IPS DF 6.9 (cell line): ENCODE data around the gene CRABP1.

ENCODE experiments used
- DNase-seq: peaks from one replicate; pipeline ENCODE4 v3.0.0-alpha.2; 2013; ENCODE audit warnings: low read depth, low spot score
- H3K27ac ChIP-seq: one replicate; pipeline ENCODE4 v1.5.1; 2013; ENCODE audit warnings: low read length, control low read depth
- H3K27me3 ChIP-seq: 2 replicates; pipeline ENCODE4 v1.6.1; 2013; ENCODE audit warnings: mild to moderate bottlenecking, low read length; ENCODE audit not compliant: control insufficient read depth, insufficient read depth
- H3K36me3 ChIP-seq: 2 replicates; pipeline ENCODE4 v1.6.1; 2013; ENCODE audit warnings: low read length; ENCODE audit not compliant: control insufficient read depth, insufficient read depth
- H3K4me1 ChIP-seq: 2 replicates; pipeline ENCODE4 v1.6.1; 2013; ENCODE audit warnings: low read length; ENCODE audit not compliant: control insufficient read depth, insufficient read depth
- H3K4me3 ChIP-seq: 2 replicates; pipeline ENCODE4 v1.5.1; 2013; ENCODE audit warnings: mild to moderate bottlenecking, low read length
- H3K9me3 ChIP-seq: 2 replicates; pipeline ENCODE4 v1.6.1; 2013; ENCODE audit warnings: low read length, inconsistent platforms; ENCODE audit not compliant: control insufficient read depth, insufficient read depth
- WGBS: extraction: QIAGEN DNeasy Blood & Tissue Kit; methylation state at CpG from one replicate; pipeline ENCODE4 v1.1.7; 2013; ENCODE audit warnings: mixed read lengths, missing lambda C conversion rate; ENCODE audit not compliant: insufficient read length, insufficient coverage; 5-methylcytosine and 5-hydroxymethylcytosine counted together

CRABP1 gene

DNA sequence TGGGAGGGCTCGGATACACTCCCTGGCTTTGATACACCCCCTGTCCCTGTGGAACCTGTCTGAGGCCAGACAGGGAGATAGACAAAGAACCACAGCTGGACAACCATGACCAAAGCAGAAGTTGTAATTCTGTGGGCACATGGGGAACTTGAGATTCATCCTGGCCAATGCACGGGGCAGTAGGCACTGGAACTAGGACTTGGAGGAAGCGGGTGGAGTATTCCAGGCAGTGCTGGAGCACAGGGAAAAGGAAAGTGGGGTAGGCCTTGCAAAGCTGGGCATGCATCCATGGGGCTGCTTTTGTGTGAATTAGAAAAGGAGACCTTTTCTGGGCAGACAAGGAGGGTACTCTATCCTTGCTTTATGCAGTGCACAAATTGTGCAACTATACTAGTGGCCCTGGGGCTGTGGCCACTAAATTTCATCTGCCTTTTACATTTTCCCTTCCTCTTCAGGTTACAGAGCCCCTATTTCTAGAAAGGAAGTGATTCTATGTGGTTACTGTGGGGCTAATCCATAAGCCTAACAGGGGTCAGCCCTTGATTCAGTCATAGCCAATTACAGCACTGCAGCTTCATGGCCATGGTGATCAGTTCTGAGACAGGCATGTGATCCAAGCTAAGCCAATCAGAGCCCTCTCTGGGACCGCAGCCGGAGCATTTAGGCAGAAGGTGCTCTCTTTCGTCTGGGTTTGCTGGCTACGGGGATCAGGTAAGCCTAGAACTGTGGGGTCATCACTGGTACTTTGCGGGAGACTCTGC lies 21.0 kb downstream of the CRABP1 start:
- no peak overlapping the region for H3K27ac ChIP-seq

DNA sequence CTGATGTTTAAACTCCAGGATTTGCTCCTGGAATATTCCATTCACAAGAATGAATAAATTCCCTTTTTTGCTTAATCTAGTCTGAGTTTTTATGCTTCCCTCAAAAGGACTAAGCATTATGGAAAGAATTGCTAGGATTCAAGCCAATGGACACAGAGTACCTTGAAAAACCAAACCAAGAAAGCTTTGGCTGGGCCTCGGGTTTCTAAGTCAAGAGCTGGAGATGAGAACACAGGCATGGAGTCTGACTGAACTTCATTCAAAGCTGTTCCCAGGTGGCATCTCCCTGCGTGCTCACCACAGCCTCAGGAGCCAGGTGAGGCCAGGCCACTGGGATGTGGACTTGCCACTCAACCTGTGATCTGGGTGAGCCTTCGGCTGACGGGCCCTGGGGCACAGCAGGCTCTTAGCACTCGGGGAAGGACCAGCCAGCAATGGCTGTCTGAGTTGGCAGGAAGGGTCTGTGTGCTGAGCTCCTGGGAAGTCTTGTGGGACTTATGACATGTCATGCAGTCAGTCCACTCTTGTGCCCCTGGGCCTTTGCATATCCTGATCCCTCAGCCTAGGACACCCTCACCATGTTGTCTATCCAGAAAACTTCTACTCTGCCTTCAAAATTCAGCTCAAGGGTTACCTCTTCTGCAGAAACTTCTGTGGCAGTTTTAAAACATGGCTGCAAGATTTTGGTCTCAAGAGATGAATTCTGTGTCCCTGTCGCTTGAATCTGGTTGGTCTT lies 21.8 kb downstream of the CRABP1 start:
- Histone ChIP-seq H3K4me3 (no peak overlapping the region), H3K27ac (no peak overlapping the region), H3K36me3 (no peaks in the 10 kb centered on the region), H3K4me1 (peaks cover 3% of the 10 kb centered on the region), H3K9me3 (no peaks in the 10 kb centered on the region), H3K27me3 (no peaks in the 10 kb centered on the region)
- WGBS, result no CpG with 5 or more reads among the region's 6 CpGs
- no peak for DNase-seq

More for the DNA sequence above, 21.0 kb downstream of the CRABP1 start:
- no peak overlapping the region for H3K4me3 ChIP-seq
- no peak for DNase-seq
- no CpG with 5 or more reads among the region's 8 CpGs for WGBS
- H3K9me3 ChIP-seq, result no peaks in the 10 kb centered on the region
- H3K4me1 ChIP-seq, result peaks cover 3% of the 10 kb centered on the region
- no peaks in the 10 kb centered on the region for H3K36me3 ChIP-seq
- no peaks in the 10 kb centered on the region for H3K27me3 ChIP-seq

DNA sequence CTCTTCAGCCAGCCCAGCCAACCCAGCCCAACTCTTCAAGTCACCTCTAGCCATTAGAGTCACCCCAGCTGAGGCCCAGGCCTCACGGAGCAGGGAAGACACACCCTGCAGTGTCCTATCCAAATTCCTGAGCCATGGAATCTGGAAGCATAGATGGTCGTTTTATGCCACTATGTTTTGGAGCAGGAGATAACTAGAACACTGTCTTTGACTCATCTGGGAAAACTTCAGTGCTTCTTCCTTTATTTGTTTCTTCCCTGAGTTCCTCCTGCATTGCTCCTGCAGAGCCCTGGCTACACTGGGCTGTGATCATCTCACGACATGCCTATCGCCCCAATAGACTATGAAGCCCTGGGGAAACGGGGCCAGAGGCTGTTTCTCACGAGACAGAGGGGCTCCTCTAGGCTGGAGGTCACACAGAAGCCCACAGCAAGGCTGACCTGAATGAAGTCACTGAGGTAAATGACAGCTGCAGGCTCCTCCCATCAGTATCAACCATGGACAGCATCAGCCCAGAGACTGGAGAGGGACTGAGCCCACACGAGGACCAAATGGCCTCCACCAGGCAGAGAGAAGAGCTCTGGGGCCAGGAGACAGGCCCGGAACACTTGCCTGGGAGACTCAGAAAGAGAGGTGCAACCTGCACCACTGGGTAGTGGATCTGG lies 22.7 kb downstream of the CRABP1 start:
- no CpG with 5 or more reads among the region's 8 CpGs for WGBS

DNA sequence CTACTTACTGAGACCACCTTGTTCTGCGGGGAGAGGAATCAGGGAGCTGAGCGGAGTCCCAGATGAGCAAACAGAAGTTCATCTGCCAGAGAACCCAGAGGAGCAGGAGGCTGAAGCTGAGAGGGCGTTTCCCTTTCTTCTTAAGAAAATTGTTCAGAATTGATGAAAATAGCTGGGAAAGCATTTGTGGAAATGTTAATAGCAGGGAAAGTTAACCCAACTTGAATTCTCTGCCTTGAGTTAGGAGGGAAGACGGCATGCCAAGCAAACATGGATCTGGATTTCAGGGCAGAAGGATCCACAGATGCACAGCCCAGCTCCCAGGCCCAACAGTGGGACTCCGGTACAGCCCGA lies 23.2 kb downstream of the CRABP1 start:
- WGBS, result no CpG with 5 or more reads among the region's 6 CpGs
- Histone ChIP-seq H3K27ac (no peak overlapping the region), H3K36me3 (no peaks in the 10 kb centered on the region), H3K27me3 (no peaks in the 10 kb centered on the region), H3K4me1 (no peaks in the 10 kb centered on the region; the same call in 1 of the 2 replicates), H3K9me3 (no peaks in the 10 kb centered on the region), H3K4me3 (no peak overlapping the region)
- no peak for DNase-seq

More for the DNA sequence above, 22.7 kb downstream of the CRABP1 start:
- H3K9me3 ChIP-seq, result no peaks in the 10 kb centered on the region
- H3K27me3 ChIP-seq, result no peaks in the 10 kb centered on the region
- no peak overlapping the region for H3K27ac ChIP-seq
- H3K36me3 ChIP-seq, result no peaks in the 10 kb centered on the region
- no peak overlapping the region for H3K4me3 ChIP-seq
- no peak for DNase-seq
- H3K4me1 ChIP-seq, result peaks cover 1% of the 10 kb centered on the region

DNA sequence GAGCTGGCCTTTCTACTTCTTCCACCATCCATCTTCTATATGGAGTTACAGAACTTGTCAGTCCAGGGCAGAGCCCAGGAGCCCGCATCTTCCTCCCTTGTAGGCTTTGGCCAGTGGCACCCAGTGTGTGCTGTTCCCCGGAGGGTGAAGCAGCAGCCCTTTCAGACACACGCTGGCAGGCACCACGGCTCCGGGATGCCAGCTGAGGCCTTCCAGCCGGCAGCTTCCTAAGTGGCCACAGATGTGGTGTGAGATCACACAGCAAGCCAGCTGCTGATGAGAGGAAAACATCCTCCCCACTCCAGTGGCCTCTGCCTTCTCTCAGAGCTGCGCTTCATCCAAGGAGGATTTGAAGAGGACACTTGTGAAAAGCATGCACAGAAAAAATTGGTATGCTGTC lies 24.1 kb downstream of the CRABP1 start:
- no peak overlapping the region for H3K27ac ChIP-seq
- no peaks in the 10 kb centered on the region; the same call in 1 of the 2 replicates for H3K4me1 ChIP-seq
- H3K36me3 ChIP-seq, result no peaks in the 10 kb centered on the region
- no peak for DNase-seq
- WGBS, result no CpG with 5 or more reads among the region's 7 CpGs
- no peak overlapping the region for H3K4me3 ChIP-seq
- no peaks in the 10 kb centered on the region for H3K9me3 ChIP-seq
- no peaks in the 10 kb centered on the region for H3K27me3 ChIP-seq

DNA sequence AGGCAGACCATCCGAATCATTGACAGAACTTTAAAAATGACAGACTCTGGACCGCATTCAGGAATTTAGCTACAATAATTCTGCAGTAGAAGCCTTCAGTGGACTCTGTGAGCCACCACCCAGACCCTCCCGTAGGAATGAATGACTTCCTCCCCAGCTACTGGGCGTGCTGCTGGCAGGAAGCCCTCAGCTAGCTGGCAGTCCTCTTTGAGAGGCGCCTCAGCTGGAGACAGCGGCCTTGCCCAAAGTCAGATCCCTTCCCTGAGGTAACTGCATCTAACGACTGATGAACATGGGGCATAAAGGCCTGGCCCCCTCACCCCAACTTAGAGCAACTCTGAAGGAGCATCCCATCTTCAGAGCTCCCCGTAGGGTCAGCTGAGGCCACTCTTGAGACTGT lies 25.8 kb downstream of the CRABP1 start:
- Histone ChIP-seq H3K27me3 (no peaks in the 10 kb centered on the region), H3K4me3 (no peak overlapping the region), H3K9me3 (no peaks in the 10 kb centered on the region), H3K36me3 (no peaks in the 10 kb centered on the region), H3K27ac (no peak overlapping the region), H3K4me1 (no peaks in the 10 kb centered on the region; the same call in 1 of the 2 replicates)
- no CpG with 5 or more reads among the region's 8 CpGs for WGBS
- DNase-seq, result no peak

DNA sequence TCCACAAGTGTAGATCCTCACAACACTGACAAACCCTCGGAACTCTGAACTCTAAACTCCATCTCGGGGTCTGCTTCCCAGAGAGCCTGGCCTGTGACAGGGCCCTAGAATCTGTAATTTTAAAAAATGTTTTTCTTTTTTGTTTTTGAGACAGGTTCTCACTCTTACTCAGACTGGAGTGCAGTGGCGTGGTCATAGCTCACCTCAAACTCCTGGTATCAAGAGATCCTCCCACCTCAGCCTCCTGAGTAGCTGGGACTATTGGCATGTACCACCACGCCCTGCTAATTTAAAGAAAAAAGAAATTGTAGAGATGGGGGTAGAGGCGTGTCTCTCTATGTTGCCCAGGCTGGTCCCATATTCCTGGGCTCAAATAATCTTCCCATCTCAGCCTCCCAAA lies 26.2 kb downstream of the CRABP1 start:
- H3K27me3 ChIP-seq, result no peaks in the 10 kb centered on the region
- H3K4me1 ChIP-seq, result no peaks in the 10 kb centered on the region; the same call in 1 of the 2 replicates
- no peaks in the 10 kb centered on the region for H3K9me3 ChIP-seq
- no peak for DNase-seq
- no peak overlapping the region for H3K27ac ChIP-seq
- no CpG with 5 or more reads among the region's 5 CpGs for WGBS
- no peaks in the 10 kb centered on the region for H3K36me3 ChIP-seq
- H3K4me3 ChIP-seq, result no peak overlapping the region

DNA sequence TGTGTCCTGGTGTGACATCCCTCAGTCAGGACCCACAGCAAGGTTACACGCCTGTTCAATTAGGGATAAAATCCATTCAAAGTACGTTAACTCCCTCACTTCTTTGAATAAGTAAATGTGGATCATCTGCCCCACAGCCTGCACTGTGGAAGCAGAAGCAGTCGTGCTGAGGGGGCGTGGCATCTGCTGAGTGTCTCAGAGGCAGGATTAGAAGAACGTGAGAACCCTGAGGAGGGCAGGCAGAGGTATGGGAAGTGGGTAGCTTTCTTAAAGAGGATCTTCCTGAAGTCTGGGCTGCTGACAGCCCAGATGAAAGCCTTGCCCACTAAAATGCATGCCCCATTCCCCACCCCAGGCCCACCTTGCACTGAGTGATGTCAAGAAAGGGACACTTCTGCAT lies 28.5 kb downstream of the CRABP1 start:
- H3K9me3 ChIP-seq, result no peaks in the 10 kb centered on the region
- 0 out of 2 replicates have a peak, but pooled peaks cover 1% of the 10 kb centered on the region for H3K4me1 ChIP-seq
- H3K36me3 ChIP-seq, result no peaks in the 10 kb centered on the region
- H3K4me3 ChIP-seq, result no peak overlapping the region
- no peak overlapping the region for H3K27ac ChIP-seq
- no peak for DNase-seq
- no peaks in the 10 kb centered on the region for H3K27me3 ChIP-seq
- no CpG with 5 or more reads among the region's 5 CpGs for WGBS

DNA sequence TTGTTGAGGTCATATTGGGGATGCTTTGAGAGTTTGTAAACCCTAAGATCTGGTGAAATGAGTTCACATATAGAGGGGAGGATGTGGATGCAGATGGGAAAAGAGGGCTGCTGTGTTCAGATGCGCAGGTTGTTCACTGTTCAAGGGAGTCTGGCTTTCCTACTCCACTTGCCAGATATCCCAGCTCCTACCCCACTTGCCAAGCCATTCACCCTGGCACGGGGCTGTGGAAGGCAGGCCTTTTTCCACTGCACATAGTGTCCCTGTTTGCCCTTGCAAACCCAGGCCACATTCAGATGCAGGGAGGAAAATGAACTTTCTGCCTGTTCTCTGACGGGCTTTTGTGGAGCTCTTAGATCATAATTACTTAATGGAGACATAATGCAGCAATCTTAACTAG lies 29.0 kb downstream of the CRABP1 start:
- H3K4me1 ChIP-seq, result 0 out of 2 replicates have a peak, but pooled peaks cover 1% of the 10 kb centered on the region
- H3K27me3 ChIP-seq, result no peaks in the 10 kb centered on the region
- no peak overlapping the region for H3K27ac ChIP-seq
- no peaks in the 10 kb centered on the region for H3K9me3 ChIP-seq
- H3K4me3 ChIP-seq, result no peak overlapping the region
- no peak for DNase-seq
- no peaks in the 10 kb centered on the region for H3K36me3 ChIP-seq
- no CpG with 5 or more reads among the region's 3 CpGs for WGBS

DNA sequence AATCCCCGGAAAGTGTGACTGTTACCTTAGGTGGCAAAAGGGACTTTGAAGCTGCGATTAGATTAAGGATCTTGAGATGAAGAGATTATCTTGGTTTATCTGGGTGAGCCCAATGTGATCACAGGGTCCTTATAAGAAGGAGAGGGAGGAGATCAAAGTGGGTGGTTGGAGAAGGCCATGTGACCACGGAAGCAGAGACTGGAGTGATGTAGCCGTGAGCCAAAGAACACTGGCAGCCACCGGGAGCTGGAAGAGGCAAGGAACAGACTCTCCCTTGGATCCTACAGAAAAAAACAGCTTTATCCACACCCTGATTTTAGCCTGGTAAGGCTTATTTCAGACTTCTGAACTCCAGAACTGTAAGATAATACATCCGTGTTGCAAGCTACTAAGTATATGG lies 29.9 kb downstream of the CRABP1 start:
- Histone ChIP-seq H3K4me1 (0 out of 2 replicates have a peak, but pooled peaks cover 2% of the 10 kb centered on the region), H3K9me3 (no peaks in the 10 kb centered on the region), H3K27me3 (no peaks in the 10 kb centered on the region), H3K4me3 (no peak overlapping the region), H3K36me3 (no peaks in the 10 kb centered on the region), H3K27ac (no peak overlapping the region)
- DNase-seq, result no peak
- WGBS, result no CpG with 5 or more reads among the region's 6 CpGs
